HG03439 (cell line): Measurements from ENCODE around the gene MCMBP.
"Not testable (repeated sequence)": the region's sequence is repeated elsewhere in the genome, so short reads cannot be mapped to it uniquely, and the experiment has no call there.

Experiments used
- ATAC-seq: cut with Tn5 transposase; IDR thresholded peaks from one replicate; pipeline ENCODE4 v1.9.1; 2021; ENCODE audit warnings: mild to moderate bottlenecking, moderate library complexity; ENCODE audit not compliant: unreplicated experiment

Gene MCMBP

DNA sequence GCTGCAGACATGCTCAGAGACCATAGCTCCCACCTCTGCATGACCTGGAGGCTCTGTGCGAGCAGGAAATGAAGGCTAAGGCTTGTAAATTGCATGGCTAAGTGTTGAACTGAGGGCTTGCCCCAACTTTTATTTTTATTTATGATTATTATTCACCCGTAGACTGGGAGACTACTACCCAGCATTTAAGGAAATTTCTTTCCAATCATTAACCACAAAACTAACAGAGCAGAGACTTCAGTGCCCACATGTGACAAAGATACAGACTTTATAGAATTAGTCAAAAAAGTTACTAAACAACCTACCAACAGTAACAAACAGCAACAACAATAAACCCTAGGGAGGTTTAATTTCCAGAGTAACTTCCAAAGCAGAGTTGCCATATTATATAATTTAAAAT is 39.7 kb downstream of the MCMBP start:
- no peak for ATAC-seq

DNA sequence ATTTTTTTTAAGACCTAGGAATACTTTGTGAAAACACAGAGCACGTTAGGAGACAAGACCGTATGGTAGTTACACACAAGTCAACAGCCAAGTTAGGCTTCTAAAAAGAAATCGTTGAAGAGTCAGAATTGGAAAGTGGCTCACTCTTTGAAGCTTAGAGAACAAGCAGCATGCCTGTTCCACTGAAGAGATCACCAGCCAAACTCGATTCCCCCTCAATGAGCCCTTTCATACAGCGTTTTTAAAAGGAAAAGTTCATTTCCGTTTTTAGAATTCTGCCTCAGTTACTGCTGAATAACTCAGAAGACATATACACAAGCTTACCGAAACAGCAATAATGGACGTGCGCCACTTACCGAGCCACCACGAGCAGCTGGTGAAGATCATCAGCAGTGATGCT is 41.0 kb downstream of the MCMBP start:
- no peak for ATAC-seq

DNA sequence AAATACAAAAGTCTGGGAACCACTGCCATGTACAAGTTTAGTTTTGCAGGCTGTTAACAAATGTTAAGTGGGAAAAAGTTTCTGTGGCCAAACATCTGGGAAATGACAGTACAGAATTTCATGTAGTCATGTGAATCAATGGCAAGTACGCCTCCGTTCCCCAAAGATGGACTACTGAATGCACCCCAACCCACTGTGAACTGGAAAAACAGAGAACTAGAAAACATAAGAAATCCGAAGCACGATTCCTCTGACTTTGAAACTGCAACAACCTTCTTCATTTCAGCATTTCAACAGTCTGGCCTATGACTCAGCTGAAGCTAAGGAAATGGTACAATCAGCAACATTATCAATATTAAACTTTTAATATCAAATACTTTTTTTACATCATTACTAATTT is 41.8 kb downstream of the MCMBP start:
- no peak for ATAC-seq

DNA sequence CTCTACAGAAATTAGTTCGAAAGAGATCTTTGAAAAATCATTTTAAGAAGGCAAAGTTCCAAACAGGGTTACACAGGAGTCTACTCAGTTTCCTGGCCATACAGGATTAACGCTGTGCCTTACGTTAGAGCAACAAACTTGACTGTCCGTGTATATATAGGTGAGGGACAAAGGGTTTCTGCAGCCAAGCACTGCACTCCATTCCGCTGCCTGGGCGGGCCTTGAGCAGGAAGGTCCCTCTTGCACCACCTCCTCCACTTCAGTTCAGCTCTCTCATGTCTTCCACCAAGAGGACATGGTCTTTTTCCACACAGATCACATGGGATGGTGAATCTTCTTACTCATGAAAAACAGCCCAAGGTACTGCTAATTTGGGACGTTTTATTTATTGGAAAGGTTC is 43.2 kb downstream of the MCMBP start:
- no peak for ATAC-seq

DNA sequence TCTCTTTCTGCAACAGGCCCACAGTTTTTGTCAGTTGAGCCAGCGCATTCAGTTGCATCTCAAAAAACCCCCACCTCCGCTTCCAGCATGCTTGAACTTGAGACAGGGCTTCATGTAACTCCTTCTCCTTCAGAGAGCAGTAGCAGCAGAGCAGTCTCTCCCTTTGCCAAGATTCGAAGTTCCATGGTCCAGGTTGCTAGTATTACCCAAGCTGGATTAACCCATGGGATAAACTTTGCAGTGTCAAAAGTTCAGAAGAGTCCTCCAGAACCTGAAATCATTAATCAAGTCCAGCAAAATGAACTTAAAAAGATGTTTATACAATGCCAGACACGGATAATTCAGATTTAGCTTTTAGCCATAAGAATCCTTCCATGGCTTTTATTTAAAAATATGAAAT is 45.2 kb downstream of the MCMBP start:
- ATAC-seq, result no peak

DNA sequence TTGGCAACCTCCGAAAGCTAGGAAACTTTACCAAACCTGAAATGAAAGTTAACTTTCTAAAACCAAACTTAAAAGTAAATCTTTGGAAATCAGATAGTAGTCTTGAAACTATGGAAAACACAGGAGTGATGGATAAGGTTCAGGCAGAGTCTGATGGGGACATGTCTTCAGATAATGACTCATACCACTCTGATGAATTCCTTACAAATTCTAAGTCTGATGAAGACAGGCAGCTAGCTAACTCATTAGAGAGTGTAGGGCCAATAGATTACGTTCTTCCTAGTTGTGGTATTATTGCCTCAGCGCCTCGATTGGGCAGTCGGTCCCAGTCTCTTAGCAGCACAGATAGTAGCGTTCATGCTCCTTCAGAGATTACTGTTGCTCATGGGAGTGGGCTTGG is 45.9 kb downstream of the MCMBP start:
- ATAC-seq, result no peak

DNA sequence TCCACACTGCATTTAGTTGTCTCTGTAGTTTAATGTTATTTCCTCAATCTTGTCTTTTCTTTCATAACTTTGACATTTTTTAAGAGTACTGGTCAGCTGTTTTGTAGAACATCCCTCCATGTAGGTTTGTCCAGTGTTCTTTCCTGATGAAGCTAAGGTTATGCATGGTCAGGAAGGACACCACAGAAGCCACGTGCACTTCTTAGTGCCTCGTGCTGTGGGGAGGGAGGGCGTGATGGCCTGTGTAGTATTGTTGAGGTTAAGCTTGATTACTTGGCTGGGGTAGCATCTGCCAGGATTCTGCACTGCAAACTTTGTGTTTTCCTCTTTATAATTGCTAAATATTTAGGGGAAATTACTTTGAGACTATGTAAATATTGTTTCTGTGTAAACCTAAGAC is 48.3 kb downstream of the MCMBP start:
- ATAC-seq, result no peak

DNA sequence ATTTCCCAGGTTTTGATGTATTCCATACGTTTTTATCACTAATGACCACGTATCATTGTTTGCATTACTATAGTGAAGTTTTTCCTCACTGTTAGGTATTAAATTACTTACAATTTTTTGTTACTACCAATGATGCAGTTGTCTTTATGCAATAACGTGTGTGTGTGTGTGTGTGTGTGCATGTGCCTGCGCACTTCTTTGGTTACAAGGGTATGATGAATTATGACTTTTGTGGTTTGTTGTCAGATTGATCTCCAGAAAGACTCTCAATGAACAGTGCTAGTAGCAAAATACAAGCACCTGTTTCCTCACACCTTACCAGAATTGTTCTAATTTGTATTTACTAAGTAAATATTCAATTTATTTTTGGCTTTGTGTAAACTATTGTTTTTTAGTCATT is 51.5 kb downstream of the MCMBP start:
- ATAC-seq, result no peak

DNA sequence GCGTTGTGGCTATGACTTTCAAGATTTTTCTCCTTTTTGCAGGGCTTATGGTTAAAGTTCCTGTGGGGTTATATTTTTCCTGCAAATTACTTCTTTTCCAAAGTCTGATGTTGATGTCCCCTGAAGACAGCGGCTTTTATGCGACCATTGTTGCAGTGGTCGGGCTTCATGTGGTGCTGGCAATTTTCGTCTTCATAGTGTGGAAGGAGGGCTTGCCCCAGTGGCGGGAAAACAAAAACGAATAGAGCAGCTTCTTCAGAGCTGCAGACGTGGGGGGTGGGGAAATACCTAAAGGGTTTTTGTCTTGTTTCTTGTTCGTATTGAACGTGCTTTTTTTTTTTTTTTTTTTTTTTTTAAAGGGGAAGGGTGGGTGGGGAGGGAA is 53.8 kb downstream of the MCMBP start:
- no peak for ATAC-seq

DNA sequence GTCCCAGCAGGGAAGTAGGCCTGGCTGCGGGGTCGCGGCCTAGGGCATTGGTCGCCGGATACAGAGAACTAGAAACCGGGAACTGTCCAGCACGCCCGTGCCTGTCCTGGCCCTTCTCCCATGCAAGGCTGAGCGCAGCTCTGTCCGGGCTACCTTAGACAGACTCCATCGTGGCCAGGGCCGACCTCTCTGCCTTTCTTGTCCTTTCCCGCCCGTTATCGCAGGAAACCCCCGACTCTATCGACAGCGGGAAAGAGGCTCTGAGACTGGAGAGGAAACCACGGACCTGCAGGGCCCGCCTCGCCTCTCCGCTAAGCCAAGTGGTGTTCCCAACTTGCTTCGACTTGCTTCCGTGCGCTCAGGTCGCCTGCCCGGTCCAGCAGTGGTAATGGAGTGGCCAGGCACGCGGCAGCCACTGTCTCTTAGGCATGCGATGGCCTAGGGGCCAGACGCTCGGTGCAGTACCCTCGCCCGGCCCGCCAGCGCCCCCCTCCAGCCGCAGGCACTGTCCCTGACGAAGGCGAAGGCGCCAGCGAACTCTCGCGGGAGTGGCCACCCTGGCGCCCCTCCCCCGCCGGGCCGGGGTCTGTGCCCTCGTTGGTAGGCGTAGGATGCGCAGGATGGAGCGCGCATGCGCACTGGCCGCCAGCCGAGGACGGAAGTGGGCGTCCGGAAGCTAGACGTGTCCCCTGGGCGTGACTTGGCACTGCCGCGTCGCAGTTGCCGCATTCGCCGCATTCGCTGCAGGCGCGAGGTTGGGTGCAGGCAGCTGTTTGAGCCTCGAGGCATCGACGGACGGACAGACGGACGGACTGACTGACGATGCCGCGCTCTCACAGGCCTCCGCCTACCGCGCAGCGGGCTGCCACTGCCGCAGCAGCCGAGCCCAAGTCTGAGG is 54.4 kb downstream of the MCMBP start:
- no peak for ATAC-seq

DNA sequence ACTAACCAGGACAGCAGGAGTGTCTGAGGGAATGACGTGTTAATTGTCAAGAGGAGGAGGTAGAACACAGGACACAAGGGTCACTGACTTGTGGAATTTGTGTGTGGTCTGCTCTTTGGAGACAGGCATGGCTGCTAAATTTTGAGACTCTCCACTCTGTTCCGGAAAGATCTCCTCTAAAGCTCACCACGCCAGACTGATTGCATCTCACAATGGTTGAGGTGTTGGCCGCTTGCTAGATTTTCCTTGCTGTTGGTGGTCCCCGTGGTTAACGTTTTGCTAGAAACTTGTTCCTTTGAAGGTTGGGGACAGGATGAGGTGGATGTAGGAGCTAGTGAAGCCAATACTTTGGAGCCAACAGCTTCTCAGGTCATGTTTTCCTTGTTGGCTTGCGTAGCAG is 57.0 kb downstream of the MCMBP start:
- ATAC-seq, result no peak

DNA sequence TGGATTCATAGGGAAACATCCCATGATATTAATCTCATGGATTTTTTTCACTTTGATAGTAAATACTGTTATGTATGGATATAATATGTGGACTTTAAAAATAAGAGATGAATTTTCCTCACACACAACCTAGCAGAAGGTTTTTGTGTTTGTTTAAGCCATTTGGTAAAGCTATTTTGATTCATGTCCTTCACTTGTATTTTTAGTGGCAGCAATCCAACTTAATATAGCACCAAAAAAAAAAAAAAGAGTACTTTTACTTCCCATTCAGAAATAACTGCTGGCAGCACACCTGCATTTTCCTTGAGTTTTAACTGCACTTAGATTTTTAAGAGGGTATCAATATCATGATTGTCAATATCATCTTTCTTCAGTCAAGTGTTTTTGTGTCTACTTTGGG is 60.0 kb downstream of the MCMBP start:
- no peak for ATAC-seq

DNA sequence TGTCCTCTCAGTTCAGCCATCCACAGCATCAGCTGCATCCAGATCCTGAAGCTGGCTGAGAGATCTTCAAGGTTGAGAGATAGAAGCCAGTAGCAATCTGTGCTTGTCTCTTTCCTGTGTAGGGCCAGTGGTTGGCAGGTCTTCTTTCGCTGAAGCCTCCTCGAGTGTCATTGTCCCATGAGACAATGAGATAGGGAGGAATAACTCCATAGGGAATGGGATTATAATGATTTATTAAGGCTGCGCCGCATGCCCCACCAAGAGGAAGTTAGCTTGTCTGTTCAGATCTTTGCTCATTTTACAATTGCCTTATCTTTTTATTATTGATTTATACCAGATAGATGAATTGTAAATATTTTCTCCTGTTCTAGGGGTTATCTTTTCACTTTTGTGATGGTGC is 61.5 kb downstream of the MCMBP start:
- ATAC-seq, result no peak

DNA sequence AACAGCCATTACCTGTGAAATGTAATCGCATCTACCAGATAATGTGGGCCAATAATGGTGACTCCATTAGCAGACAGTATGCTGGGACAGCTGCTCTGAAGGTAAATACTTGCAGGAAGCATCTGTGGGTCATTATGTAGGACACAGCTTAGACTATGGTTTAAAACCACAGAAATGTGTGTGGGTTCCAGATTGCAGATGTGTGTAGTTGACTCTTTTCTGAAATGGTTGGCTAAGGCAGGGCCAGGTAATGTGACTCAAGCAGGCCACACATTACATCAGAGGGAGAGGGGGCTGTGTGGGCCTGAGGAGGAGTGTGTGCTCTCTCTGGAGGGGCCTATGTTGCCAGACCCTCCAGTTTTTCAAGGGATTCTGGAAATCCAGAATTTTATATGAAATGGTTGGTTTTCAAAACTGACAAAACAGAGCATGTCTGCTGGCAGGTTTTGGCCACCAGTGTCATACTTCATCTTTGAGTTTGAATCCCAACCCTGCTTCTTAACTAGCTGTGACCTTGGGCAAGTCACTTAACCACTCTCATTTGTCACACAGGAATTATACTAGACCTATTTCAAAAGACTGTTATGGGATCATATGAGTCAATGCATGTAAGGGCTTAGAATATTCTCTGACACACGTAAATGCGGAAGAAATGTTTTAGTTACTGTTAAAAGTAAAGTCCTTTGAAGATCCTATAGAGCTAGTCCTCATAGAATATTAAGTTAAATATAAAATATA is 64.5 kb downstream of the MCMBP start:
- ATAC-seq, result no peak

DNA sequence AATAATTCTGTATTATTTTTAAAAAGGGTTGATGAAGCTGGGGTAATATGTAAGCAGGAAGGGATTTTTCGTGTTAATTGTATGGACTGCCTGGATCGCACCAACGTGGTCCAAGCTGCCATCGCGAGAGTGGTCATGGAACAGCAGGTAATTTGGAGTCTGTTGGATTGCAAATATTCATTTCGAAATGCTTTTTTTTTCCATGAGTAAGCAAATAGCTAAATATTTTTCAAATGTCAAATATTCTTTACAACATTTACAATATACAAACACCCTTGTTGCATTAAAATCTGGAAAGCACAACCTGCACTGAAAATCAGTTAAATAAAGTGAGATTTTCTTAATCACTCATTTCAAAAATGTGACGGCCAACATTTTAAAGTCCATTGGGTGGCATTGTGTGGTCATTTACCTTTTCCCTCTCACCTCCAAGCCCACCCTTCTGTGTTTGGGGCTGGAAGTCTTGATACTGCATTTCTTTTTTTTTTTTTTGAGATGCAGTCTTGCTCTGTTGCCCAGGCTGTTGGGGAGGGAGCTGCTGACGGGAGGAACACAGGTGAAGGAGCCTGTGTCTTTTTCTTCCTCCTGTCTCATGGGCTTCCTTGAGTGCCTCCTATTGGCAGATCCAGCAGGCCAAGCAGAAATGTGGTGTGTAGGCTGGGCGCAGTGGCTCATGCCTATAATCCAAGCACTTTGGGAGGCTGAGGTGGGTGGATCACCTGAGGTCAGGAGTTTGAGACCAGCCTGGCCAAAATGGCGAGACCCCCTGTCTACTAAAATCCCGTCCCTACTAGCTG is 66.1 kb downstream of the MCMBP start:
- no peak for ATAC-seq

DNA sequence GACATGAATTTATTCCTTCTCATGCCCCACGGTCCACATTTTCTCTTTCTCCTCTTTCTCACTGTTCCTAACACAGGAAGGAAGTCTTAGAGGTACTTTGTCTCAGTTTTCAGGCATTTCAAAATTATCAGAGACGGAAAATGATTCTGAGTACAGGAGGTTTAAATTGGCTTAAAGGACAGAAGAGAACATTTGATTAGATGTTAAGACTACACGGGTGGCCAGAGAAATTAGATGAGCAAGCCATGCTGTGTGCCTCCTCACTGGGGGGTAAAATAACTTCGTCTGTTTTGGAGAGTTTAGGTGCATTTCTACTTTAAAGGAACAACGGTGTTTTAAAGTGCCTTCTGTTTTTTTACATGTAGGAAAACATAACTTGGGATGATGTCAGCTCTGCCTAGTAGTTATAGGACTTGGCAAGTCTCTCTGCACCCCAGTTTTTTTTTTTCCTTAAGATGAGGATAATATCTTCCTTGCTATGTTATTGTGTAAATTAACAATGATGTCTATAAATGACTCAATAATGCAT is 66.9 kb downstream of the MCMBP start:
- ATAC-seq, result no peak

DNA sequence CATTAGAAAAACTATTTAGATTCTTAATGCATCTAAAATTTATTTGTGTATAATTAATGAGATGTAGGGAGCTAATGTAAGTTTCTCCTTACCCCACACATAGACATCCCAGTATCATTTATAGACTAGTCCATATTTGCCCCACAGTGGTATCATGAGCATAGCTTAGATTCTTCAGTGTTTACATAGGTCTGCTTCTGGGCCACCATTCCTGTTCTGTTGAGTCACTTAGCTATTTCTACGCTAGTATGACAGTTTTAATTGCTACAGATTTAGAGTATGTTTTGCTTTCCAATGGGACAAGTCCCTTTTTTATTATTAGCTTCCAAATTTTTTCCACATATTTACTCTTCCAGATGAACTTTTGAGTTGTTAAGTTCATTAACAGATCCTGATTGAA is 69.4 kb downstream of the MCMBP start:
- no peak for ATAC-seq

DNA sequence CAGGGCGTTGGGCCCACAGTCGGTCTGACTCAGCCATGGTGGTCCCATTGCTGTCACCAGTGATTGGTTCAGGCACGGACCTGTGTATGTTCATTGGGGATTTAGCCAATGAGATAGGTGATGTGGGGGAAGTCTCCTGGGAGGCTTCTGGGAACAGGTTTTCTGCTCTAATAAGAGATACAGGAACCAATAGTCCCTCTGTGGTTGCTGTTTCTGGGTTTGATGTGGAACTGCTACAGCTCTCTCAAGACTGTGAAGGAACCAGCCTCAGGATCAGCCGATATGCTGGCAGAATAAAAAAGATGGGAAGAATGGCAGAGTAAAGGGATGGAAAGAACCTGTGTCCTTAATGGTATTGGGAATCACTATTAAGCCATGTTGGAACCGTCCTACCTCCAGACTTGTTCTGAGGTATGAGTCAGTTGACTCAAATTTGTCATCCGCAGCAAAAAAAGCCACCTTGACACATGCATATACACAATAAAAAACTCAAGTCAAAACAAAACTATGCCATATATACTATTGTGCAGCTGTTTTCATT is 70.6 kb downstream of the MCMBP start:
- ATAC-seq, result no peak

DNA sequence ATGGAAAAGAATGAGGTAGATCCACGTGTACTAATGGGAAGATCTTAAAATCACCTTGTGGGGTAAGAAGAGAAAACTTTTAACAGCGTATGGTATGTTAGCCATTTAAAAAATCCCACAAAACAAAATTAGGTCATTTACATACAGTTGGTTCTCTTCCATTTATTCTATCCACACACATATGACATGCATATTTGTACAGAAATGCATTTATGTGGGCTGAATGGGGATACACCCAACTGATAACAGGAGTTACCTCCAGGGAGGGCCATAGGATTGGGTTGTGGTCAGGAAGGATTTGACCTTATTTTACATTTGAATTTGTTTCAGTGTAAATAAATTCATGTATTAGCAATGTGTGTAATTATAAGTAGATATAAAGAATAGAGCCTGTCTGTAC is 71.5 kb downstream of the MCMBP start:
- ATAC-seq, result no peak

DNA sequence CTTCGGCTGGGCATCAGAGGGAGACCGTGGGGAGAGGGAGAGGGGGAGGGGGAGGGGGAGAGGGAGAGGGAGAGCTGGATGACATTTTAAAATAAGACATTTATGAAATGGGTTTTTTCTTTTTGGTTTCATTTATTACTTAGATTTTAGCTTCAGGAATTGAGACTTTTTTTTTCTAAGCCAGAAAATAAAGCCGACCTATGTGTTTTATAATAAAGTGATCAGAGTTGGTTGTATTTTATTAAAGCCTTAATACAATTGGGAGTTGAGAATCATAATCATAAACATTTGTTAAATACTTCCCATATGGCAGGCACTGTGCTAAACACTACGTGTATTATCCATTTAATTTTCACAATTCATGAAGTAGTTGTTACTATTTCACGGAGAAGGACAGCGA is 76.6 kb downstream of the MCMBP start:
- ATAC-seq, result no peak

DNA sequence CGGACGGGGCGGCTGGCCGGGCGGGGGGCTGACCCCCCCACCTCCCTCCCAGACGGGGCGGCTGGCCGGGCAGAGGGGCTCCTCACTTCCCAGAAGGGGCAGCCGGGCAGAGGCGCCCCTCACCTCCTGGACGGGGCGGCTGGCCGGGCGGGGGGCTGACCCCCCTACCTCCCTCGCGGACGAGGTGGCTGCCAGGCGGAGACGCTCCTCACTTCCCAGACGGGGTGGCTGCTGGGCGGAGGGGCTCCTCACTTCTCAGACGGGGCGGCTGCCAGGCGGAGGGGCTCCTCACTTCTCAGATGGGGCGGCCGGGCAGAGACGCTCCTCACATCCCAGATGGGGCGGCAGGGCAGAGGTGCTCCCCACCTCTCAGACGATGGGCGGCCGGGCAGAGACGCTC is 77.5 kb downstream of the MCMBP start:
- ATAC-seq, result not testable (repeated sequence)
